ENCODE measurements around the gene MB21D2.

DNA sequence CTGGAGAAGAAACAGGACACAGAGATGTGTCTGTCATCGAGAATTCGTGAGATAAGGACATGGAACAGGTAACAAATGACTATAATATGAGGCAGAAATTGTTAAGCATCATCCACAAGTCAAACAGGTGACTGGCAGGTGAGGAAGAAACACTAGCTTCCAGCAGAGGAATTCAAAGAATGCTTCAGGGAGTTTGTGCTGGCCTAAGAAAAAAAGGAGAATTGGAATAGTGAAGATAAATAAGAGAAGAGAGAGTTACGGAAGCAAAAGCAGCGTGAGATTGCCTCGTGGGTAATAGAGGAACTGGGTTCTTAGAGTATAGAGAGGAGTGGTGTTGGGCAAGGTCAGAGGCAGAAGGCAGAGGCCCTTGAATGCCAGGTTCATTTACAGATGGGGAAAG, 167.5 kb downstream of the MB21D2 start:
- TF ChIP-seq CTCF (IDR thresholded peaks at IDR 0.05; ENCODE audit: insufficient read depth, low read depth, low read length) (no peak), EZH2 (IDR thresholded peaks at IDR 0.05; ENCODE audit: insufficient read depth, low read length) (no peak)
